Hepatocyte (in vitro differentiated cells): ENCODE results near the gene SLC44A5. TPM values are rescaled to one million over a fixed set of nuclear protein-coding genes. Genes with fewer than 3 reads are reported as not detected.

Experiments
- DNase-seq: peaks from one replicate; pipeline ENCODE4 v3.0.0-alpha.2; 2016; ENCODE audit warnings: low spot score
- H2AFZ ChIP-seq: fragments of 200-600 bp; sonication (generic); 2 replicates; pipeline ENCODE4 v1.6.0; 2016; ENCODE audit warnings: antibody characterized with exemption, mild to moderate bottlenecking
- H3K27ac ChIP-seq: fragments of 200-600 bp; sonication (generic); 2 replicates; pipeline ENCODE4 v1.5.1; 2016; ENCODE audit warnings: mild to moderate bottlenecking
- H3K27me3 ChIP-seq: fragments of 200-600 bp; sonication (generic); 2 replicates; pipeline ENCODE4 v1.6.1; 2016
- H3K36me3 ChIP-seq: fragments of 200-600 bp; sonication (generic); replicated peaks from 2 replicates; pipeline ENCODE4 v1.5.1; 2016; ENCODE audit warnings: low read depth; ENCODE audit not compliant: insufficient read depth
- H3K4me1 ChIP-seq: fragments of 200-600 bp; sonication (generic); 2 replicates; pipeline ENCODE4 v1.5.1; 2016; ENCODE audit warnings: mild to moderate bottlenecking, moderate library complexity; ENCODE audit not compliant: insufficient read depth
- H3K4me2 ChIP-seq: fragments of 200-600 bp; sonication (generic); 2 replicates; pipeline ENCODE4 v1.6.0; 2016
- H3K4me3 ChIP-seq: fragments of 200-600 bp; sonication (generic); 2 replicates; pipeline ENCODE4 v1.5.1; 2016; ENCODE audit warnings: mild to moderate bottlenecking
- H3K79me2 ChIP-seq: fragments of 200-600 bp; sonication (generic); 2 replicates; pipeline ENCODE4 v1.6.0; 2017; ENCODE audit warnings: mild to moderate bottlenecking
- H3K9me2 ChIP-seq: fragments of 200-600 bp; sonication (generic); replicated peaks from 2 replicates; pipeline ENCODE4 v1.6.0; 2017; ENCODE audit warnings: mild to moderate bottlenecking; ENCODE audit not compliant: insufficient read depth
- H3K9me3 ChIP-seq: fragments of 200-600 bp; sonication (generic); 2 replicates; pipeline ENCODE4 v1.5.1; 2016; ENCODE audit warnings: low read depth, mild to moderate bottlenecking
- H4K20me1 ChIP-seq: fragments of 200-600 bp; sonication (generic); 2 replicates; pipeline ENCODE4 v1.6.0; 2016; ENCODE audit warnings: mild to moderate bottlenecking; ENCODE audit not compliant: insufficient read depth, poor library complexity, severe bottlenecking
- CTCF ChIP-seq: fragments of 200-600 bp; sonication (generic); IDR thresholded peaks from 2 replicates; pipeline ENCODE4 v1.5.1; 2016; ENCODE audit warnings: antibody characterized with exemption, mild to moderate bottlenecking; ENCODE audit not compliant: poor library complexity
- EZH2 ChIP-seq: fragments of 200-600 bp; sonication (generic); IDR thresholded peaks from 2 replicates; pipeline ENCODE4 v1.6.1; 2016; ENCODE audit warnings: antibody characterized with exemption, mild to moderate bottlenecking, borderline replicate concordance
- EZH2phosphoT487 ChIP-seq: fragments of 200-600 bp; sonication (generic); IDR thresholded peaks from one replicate; pipeline ENCODE4 v1.6.1; 2018; ENCODE audit warnings: antibody characterized with exemption, mild to moderate bottlenecking, low read depth, moderate library complexity; ENCODE audit not compliant: unreplicated experiment, severe bottlenecking
- WGBS: methylation state at CpG from one replicate; pipeline ENCODE4 v1.1.6; 2016; ENCODE audit warnings: low lambda C conversion rate; ENCODE audit errors: missing lambda C conversion rate; 5-methylcytosine and 5-hydroxymethylcytosine counted together
- polyA plus RNA-seq: library from polyadenylated mRNA; unstranded; fragments of >200 nt; fragmentation: Nextera tagmentation; extraction: Ambion mirVana; gene quantifications from 2 replicates; pipeline ENCODE4 v1.2.1, GENCODE V29; 2016
- total RNA-seq: library from RNA; depleted of rRNA; stranded (reverse); fragments of >200 nt; gene quantifications from 2 replicates; pipeline ENCODE4 v1.2.3, GENCODE V29; 2014

SLC44A5 gene
- total and polyA plus RNA-seq, 2 experiments from 2014 or later = 2.1 to 4.8 TPM

- Histone ChIP-seq H3K79me2 (no peaks in the 10 kb centered on the region), H3K4me3 (no peak overlapping the region), H3K9me3 (no peaks in the 10 kb centered on the region), H3K4me2 (no peak overlapping the region), H3K27ac (no peak overlapping the region), H3K36me3 (no peaks in the 10 kb centered on the region), H2AFZ (no peak overlapping the region), H3K4me1 (no peaks in the 10 kb centered on the region), H3K9me2 (no peaks in the 10 kb centered on the region), H4K20me1 (no peaks in the 10 kb centered on the region), H3K27me3 (no peaks in the 10 kb centered on the region)
- TF ChIP-seq EZH2phosphoT487 (no peak), CTCF (no peak), EZH2 (no peak)
- 89% methylated on average over 2 of the region's 2 CpGs for WGBS
- DNase-seq = no peak
These were observed 305.9 kb downstream of the SLC44A5 start for GRCh38 chr1:75305061-75305460.

- no peak overlapping the region for H3K27ac ChIP-seq
- 87% methylated on average over 4 of the region's 4 CpGs for WGBS
- TF ChIP-seq EZH2phosphoT487 (no peak), CTCF (no peak), EZH2 (no peak)
These were observed 317.6 kb downstream of the SLC44A5 start for GRCh38 chr1:75293270-75293669.

GRCh38 chr1:75292013-75292412 lies 318.9 kb downstream of the SLC44A5 start:
- no peak overlapping the region for H2AFZ ChIP-seq
- no peak overlapping the region for H3K27ac ChIP-seq
- TF ChIP-seq EZH2 (no peak), EZH2phosphoT487 (no peak), CTCF (no peak)
- no peaks in the 10 kb centered on the region for H3K36me3 ChIP-seq
- no peaks in the 10 kb centered on the region for H3K27me3 ChIP-seq
- no peak overlapping the region for H3K4me2 ChIP-seq
- H3K9me2 ChIP-seq = no peaks in the 10 kb centered on the region
- H3K4me3 ChIP-seq = no peak overlapping the region
- DNase-seq = no peak
- H4K20me1 ChIP-seq = no peaks in the 10 kb centered on the region
- no peaks in the 10 kb centered on the region for H3K9me3 ChIP-seq
- no peaks in the 10 kb centered on the region for H3K4me1 ChIP-seq
- WGBS = 80% methylated on average over 3 of the region's 3 CpGs
- no peaks in the 10 kb centered on the region for H3K79me2 ChIP-seq

More at GRCh38 chr1:75293270-75293669, 317.6 kb downstream of the SLC44A5 start:
- H3K9me3 ChIP-seq = no peaks in the 10 kb centered on the region
- H3K27me3 ChIP-seq = no peaks in the 10 kb centered on the region
- no peak overlapping the region for H3K4me2 ChIP-seq
- H3K4me1 ChIP-seq = no peaks in the 10 kb centered on the region
- H4K20me1 ChIP-seq = no peaks in the 10 kb centered on the region
- no peaks in the 10 kb centered on the region for H3K79me2 ChIP-seq
- no peaks in the 10 kb centered on the region for H3K36me3 ChIP-seq
- no peak overlapping the region for H2AFZ ChIP-seq
- no peak for DNase-seq
- no peaks in the 10 kb centered on the region for H3K9me2 ChIP-seq
- no peak overlapping the region for H3K4me3 ChIP-seq

GRCh38 chr1:75276385-75276784 lies 334.5 kb downstream of the SLC44A5 start:
- no peaks in the 10 kb centered on the region for H3K9me2 ChIP-seq
- TF ChIP-seq EZH2 (no peak), EZH2phosphoT487 (no peak), CTCF (no peak)
- H3K4me2 ChIP-seq = no peak overlapping the region
- no peak overlapping the region for H3K27ac ChIP-seq
- H3K4me3 ChIP-seq = no peak overlapping the region
- 95% methylated on average over 1 of the region's 1 CpG for WGBS
- no peaks in the 10 kb centered on the region for H3K9me3 ChIP-seq
- no peaks in the 10 kb centered on the region for H3K36me3 ChIP-seq
- no peaks in the 10 kb centered on the region for H3K79me2 ChIP-seq
- H2AFZ ChIP-seq = no peak overlapping the region
- no peaks in the 10 kb centered on the region for H3K27me3 ChIP-seq
- no peaks in the 10 kb centered on the region for H3K4me1 ChIP-seq
- no peaks in the 10 kb centered on the region for H4K20me1 ChIP-seq
- no peak for DNase-seq
